ENCODE data around the gene ACKR4.

- TF ChIP-seq CTCF (IDR thresholded peaks at IDR 0.05) (no peak), ZFX (IDR thresholded peaks at IDR 0.05; ENCODE audit: borderline replicate concordance) (no peak)
Measured at GRCh38 chr3:132592216-132592615, 4.9 kb upstream of the ACKR4 start.

All from 22Rv1 (cell line).